Smooth muscle cell (in vitro differentiated cells): ENCODE results near the gene DLGAP1. TPM values are rescaled to one million over a fixed set of nuclear protein-coding genes. Genes with fewer than 3 reads are reported as not detected.

Experiments
- DNase-seq: peaks from one replicate; lab custom pipeline; 2025; ENCODE audit not compliant: unreplicated experiment; lab: John Stamatoyannopoulos, UW
- H2AFZ ChIP-seq: fragments of 200-600 bp; sonication (generic); 2 replicates; pipeline ENCODE4 v1.6.0; 2016; ENCODE audit warnings: antibody characterized with exemption, low read depth, mild to moderate bottlenecking
- H3F3A ChIP-seq: fragments of 200-600 bp; sonication (generic); 2 replicates; pipeline ENCODE4 v1.6.0; 2017; ENCODE audit warnings: antibody characterized with exemption, low read depth
- H3K27ac ChIP-seq: fragments of 200-600 bp; sonication (generic); 2 replicates; pipeline ENCODE4 v1.5.1; 2016; ENCODE audit warnings: low read depth, mild to moderate bottlenecking
- H3K27me3 ChIP-seq: fragments of 200-600 bp; sonication (generic); 2 replicates; pipeline ENCODE4 v1.6.1; 2016; ENCODE audit warnings: low read depth, mild to moderate bottlenecking
- H3K36me3 ChIP-seq: fragments of 200-600 bp; sonication (generic); 2 replicates; pipeline ENCODE4 v1.5.1; 2016; ENCODE audit warnings: low read depth
- H3K4me1 ChIP-seq: fragments of 200-600 bp; sonication (generic); 2 replicates; pipeline ENCODE4 v1.5.1; 2016; ENCODE audit warnings: low read depth
- H3K4me2 ChIP-seq: fragments of 200-600 bp; sonication (generic); 2 replicates; pipeline ENCODE4 v1.6.0; 2016; ENCODE audit warnings: mild to moderate bottlenecking
- H3K4me3 ChIP-seq: fragments of 200-600 bp; sonication (generic); 2 replicates; pipeline ENCODE4 v1.5.1; 2016; ENCODE audit warnings: mild to moderate bottlenecking
- H3K79me2 ChIP-seq: fragments of 200-600 bp; sonication (generic); 2 replicates; pipeline ENCODE4 v1.6.0; 2016; ENCODE audit warnings: low read depth, mild to moderate bottlenecking
- H3K9ac ChIP-seq: fragments of 200-600 bp; sonication (generic); 2 replicates; pipeline ENCODE4 v1.6.0; 2016; ENCODE audit warnings: low read depth
- H3K9me3 ChIP-seq: fragments of 200-600 bp; sonication (generic); replicated peaks from 2 replicates; pipeline ENCODE4 v1.5.1; 2016; ENCODE audit warnings: low read depth
- H4K20me1 ChIP-seq: fragments of 200-600 bp; sonication (generic); 2 replicates; pipeline ENCODE4 v1.6.0; 2016; ENCODE audit warnings: low read depth
- CTCF ChIP-seq: fragments of 200-600 bp; sonication (generic); IDR thresholded peaks from 2 replicates; pipeline ENCODE4 v1.5.1; 2017; ENCODE audit warnings: borderline replicate concordance, mild to moderate bottlenecking, antibody characterized with exemption; ENCODE audit not compliant: insufficient read depth, poor library complexity, severe bottlenecking
- WGBS: methylation state at CpG from one replicate; pipeline ENCODE4 v1.1.7; 2016; ENCODE audit warnings: low lambda C conversion rate; 5-methylcytosine and 5-hydroxymethylcytosine counted together
- polyA plus RNA-seq: library from polyadenylated mRNA; unstranded; fragments of >200 nt; fragmentation: Nextera tagmentation; extraction: Ambion mirVana; gene quantifications from 2 replicates; pipeline ENCODE4 v1.2.1, GENCODE V29; 2016
- total RNA-seq: library from RNA; depleted of rRNA; stranded (reverse); fragments of >200 nt; gene quantifications from 2 replicates; pipeline ENCODE4 v1.2.3, GENCODE V29; 2014

DLGAP1 gene
- total and polyA plus RNA-seq, 2 experiments from 2014 or later = 2.6 to 11.3 TPM

DNA sequence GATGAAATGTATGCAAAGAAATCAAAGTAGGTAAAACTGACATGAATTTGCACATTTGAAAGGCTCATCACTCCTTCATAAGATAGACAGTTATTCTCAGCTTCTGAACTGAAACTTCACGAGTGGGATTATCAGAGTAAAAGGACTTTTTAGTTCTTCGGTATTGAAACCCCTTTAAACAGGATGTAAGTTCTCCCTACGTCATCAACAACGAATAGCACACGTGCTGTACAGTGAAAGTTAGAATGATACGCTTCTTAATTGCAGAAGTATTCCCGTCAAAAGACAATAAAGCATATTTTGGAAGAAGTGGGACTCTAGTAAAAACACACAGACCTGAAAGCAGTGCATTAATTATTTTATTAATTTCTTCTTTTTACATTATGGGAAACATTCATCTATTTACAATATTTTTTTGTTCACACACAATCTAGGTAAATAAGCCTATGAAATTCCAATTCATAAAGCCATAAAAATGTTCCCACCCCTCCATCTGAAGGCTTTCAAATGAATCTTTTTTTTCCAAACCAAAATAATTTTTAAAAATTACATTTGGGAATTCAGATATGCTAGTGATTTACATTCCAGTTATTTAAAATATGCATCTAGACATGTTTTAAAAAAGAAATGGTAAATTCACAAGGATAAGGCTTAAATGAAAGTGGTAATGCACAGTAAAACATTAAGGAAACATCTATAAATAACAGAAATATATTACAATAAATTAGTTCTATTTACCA lies 959.2 kb downstream of the DLGAP1 start:
- Histone ChIP-seq H3K79me2 (no peaks in the 10 kb centered on the region), H3K9ac (no peak overlapping the region), H3K4me2 (no peak overlapping the region), H3K9me3 (no peaks in the 10 kb centered on the region), H4K20me1 (no peaks in the 10 kb centered on the region), H3F3A (no peaks in the 10 kb centered on the region), H3K4me1 (peaks cover 8% of the 10 kb centered on the region), H3K27me3 (no peaks in the 10 kb centered on the region), H2AFZ (no peak overlapping the region), H3K36me3 (no peaks in the 10 kb centered on the region), H3K4me3 (no peak overlapping the region), H3K27ac (no peak overlapping the region)
- TF ChIP-seq CTCF = no peak
- no peak for DNase-seq
- 95% methylated on average over 7 of the region's 7 CpGs for WGBS

DNA sequence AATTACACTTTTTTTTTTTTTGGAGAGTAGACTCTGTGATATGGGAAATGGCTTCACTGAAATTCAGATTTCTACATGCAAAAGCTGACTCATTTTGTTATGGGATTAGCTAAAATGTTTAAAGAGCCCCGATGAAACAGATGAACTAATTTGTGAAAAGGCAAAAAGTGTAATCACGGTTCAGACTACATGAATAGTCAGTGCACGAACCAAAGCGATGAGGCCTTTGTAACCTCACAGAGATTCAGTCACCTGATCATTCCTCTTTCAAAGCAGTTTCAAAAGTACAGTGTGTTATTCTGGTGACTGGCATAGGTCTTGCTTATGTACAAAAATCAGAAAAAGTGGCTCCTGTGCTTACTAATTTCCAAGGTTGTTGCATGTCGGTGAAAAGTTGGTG lies 960.5 kb downstream of the DLGAP1 start:
- no peaks in the 10 kb centered on the region for H3K9me3 ChIP-seq
- no peak overlapping the region for H3K4me3 ChIP-seq
- H3K9ac ChIP-seq = no peak overlapping the region
- H3K36me3 ChIP-seq = no peaks in the 10 kb centered on the region
- no peaks in the 10 kb centered on the region for H3F3A ChIP-seq
- no peak for DNase-seq
- no peaks in the 10 kb centered on the region for H3K27me3 ChIP-seq
- WGBS = 89% methylated on average over 5 of the region's 5 CpGs
- TF ChIP-seq CTCF = no peak
- peaks cover 3% of the 10 kb centered on the region for H3K4me1 ChIP-seq
- H3K79me2 ChIP-seq = no peaks in the 10 kb centered on the region
- H4K20me1 ChIP-seq = no peaks in the 10 kb centered on the region
- no peak overlapping the region for H3K27ac ChIP-seq
- H3K4me2 ChIP-seq = no peak overlapping the region
- no peak overlapping the region for H2AFZ ChIP-seq

- no peak for TF ChIP-seq CTCF
- H3K4me1 ChIP-seq = no peaks in the 10 kb centered on the region
- H3K4me3 ChIP-seq = no peak overlapping the region
- H3K27me3 ChIP-seq = no peaks in the 10 kb centered on the region
- no peaks in the 10 kb centered on the region for H3K9me3 ChIP-seq
- no peak for DNase-seq
- no peaks in the 10 kb centered on the region for H4K20me1 ChIP-seq
- H2AFZ ChIP-seq = no peak overlapping the region
- no peaks in the 10 kb centered on the region for H3K79me2 ChIP-seq
- no peak overlapping the region for H3K9ac ChIP-seq
- H3F3A ChIP-seq = no peaks in the 10 kb centered on the region
- no peak overlapping the region for H3K27ac ChIP-seq
- H3K4me2 ChIP-seq = no peak overlapping the region
- 81% methylated on average over 4 of the region's 4 CpGs for WGBS
- no peaks in the 10 kb centered on the region for H3K36me3 ChIP-seq
These were observed 960.9 kb downstream of the DLGAP1 start for GRCh38 chr18:3494245-3494526.
